SK-N-MC (cell line): ENCODE measurements around the gene CARMIL1.

ENCODE experiments used
- EZH2 ChIP-seq: fragments of 200-600 bp; sonication (generic); IDR thresholded peaks from one replicate; pipeline ENCODE4 v1.6.1; 2017; ENCODE audit warnings: antibody characterized with exemption
- POLR2AphosphoS5 ChIP-seq: IDR thresholded peaks from 2 replicates; pipeline ENCODE4 v1.6.1; 2012; ENCODE audit warnings: mild to moderate bottlenecking, low read depth, low read length, borderline replicate concordance

GRCh38 chr6:25629198-25629576, 350.0 kb downstream of the CARMIL1 start:
- TF ChIP-seq EZH2 = no peak
- TF ChIP-seq POLR2AphosphoS5 = no peak
